Gastroesophageal sphincter (tissue), 3 donors: Measurements from ENCODE around the gene EIF3J.
"Not testable (repeated sequence)": the region's sequence is repeated elsewhere in the genome, so short reads cannot be mapped to it uniquely, and the experiment has no call there.

Experiments
- CTCF ChIP-seq, 4 experiments: fragments of 200-600 bp in 2 of 4; fragments of 450-650 bp in 2 of 4; sonication (generic) in 1 of 4; IDR thresholded peaks; one replicate each; pipeline ENCODE4 v1.5.1; 2017 to 2019; ENCODE audit warnings: antibody characterized with exemption in 4 of 4, mild to moderate bottlenecking in 2 of 4, moderate library complexity in 2 of 4
- EP300 ChIP-seq: sonication (generic); formaldehyde crosslinking; IDR thresholded peaks from one replicate; pipeline ENCODE4 v1.6.1; 2017; ENCODE audit warnings: antibody characterized with exemption, mild to moderate bottlenecking
- POLR2A ChIP-seq, 2 donors: fragments of 450-650 bp; IDR thresholded peaks; one replicate each; pipeline ENCODE4 v1.6.1; 2017; ENCODE audit warnings: antibody characterized with exemption in 2 of 2, mild to moderate bottlenecking in 2 of 2, moderate library complexity in 1 of 2
- POLR2AphosphoS5 ChIP-seq: sonication (generic); formaldehyde crosslinking; IDR thresholded peaks from one replicate; pipeline ENCODE4 v1.6.1; 2017; ENCODE audit warnings: antibody characterized with exemption

DNA sequence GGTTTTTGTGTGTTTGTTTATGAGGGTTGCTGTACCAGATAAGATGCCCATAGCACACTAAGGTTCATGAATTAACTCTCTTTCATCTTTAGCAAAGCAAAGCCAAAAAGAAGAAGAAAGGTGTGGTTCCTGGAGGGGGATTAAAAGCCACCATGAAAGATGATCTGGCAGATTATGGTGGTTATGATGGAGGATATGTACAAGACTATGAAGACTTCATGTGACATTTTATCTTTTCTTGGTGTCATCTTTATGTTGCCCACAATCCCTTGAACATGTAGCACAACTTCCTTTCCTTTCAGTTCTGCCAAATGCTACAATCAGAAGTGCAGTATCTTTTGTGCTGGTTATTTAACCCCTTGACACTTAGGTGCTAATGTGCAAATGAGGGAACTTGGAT, 24.0 kb downstream of the EIF3J start:
- not testable (repeated sequence) for TF ChIP-seq POLR2AphosphoS5; EP300; CTCF (IDR thresholded peaks at IDR 0.05); POLR2A (IDR thresholded peaks at IDR 0.05)
